Right lobe of liver (tissue), 4 donors: ENCODE measurements around the gene ISL2.

Source experiments
- CTCF ChIP-seq, 4 donors: fragments of 200-600 bp in 3 of 4; fragments of 450-650 bp in 1 of 4; IDR thresholded peaks; one replicate each; pipeline versions ENCODE4 v1.5.1 to v1.8.0; 2016 to 2022; ENCODE audit warnings: antibody characterized with exemption in 4 of 4, mild to moderate bottlenecking in 2 of 4
- POLR2A ChIP-seq: fragments of 450-650 bp; IDR thresholded peaks from one replicate; pipeline ENCODE4 v1.6.1; 2017; ENCODE audit warnings: antibody characterized with exemption, mild to moderate bottlenecking
- donor health status: DM: no; HTN: no; CAD: no.
- donor health status: DM: no; HTN: no; CAD: no.
- donor health status: DM: no; HTN: yes; CAD: no.

- TF ChIP-seq CTCF (IDR thresholded peaks at IDR 0.05) (no peak), POLR2A (peak; percentile 99)
Observed at GRCh38 chr15:76311100-76311953, 25.2 kb upstream of the ISL2 start, which contains the start of gene ETFA.
